Neutrophil (primary cell): ENCODE measurements around the gene SRGAP1.

Experiments used
- H3K27ac ChIP-seq: fragments of 200-600 bp; sonication (generic); 2 replicates; pipeline ENCODE4 v1.5.1; 2016; ENCODE audit warnings: mild to moderate bottlenecking, moderate library complexity
- H3K27me3 ChIP-seq: fragments of 200-600 bp; sonication (generic); 2 replicates; pipeline ENCODE4 v1.6.0; 2016; ENCODE audit warnings: mild to moderate bottlenecking
- H3K36me3 ChIP-seq: fragments of 200-600 bp; sonication (generic); 2 replicates; pipeline ENCODE4 v1.5.1; 2017
- H3K4me1 ChIP-seq, 2 experiments: fragments of 200-600 bp in 1 of 2; sonication (generic) in 1 of 2; 1 replicate in 1 of 2; 2 replicates in 1 of 2; pipeline versions ENCODE4 v1.5.1 to v1.6.1; 2013 to 2016; ENCODE audit warnings: low read depth in 1 of 2, low read length in 1 of 2, mild to moderate bottlenecking in 1 of 2, moderate library complexity in 1 of 2; ENCODE audit not compliant: control insufficient read depth in 1 of 2, insufficient read depth in 1 of 2
- H3K4me3 ChIP-seq, 2 experiments: fragments of 200-600 bp in 1 of 2; sonication (generic) in 1 of 2; 1 replicate in 1 of 2; 2 replicates in 1 of 2; pipeline ENCODE4 v1.5.1; 2013 to 2016; ENCODE audit warnings: low read depth in 1 of 2, low read length in 1 of 2, mild to moderate bottlenecking in 1 of 2, moderate library complexity in 1 of 2
- H3K9me3 ChIP-seq: fragments of 200-600 bp; sonication (generic); 2 replicates; pipeline ENCODE4 v1.5.1; 2016
- TF ChIP-seq, protein P1 (sequence below): fragments of 200-600 bp; sonication (generic); IDR thresholded peaks from 2 replicates; pipeline ENCODE4 v1.5.1; 2016; ENCODE audit warnings: antibody characterized with exemption

SRGAP1 gene

DNA sequence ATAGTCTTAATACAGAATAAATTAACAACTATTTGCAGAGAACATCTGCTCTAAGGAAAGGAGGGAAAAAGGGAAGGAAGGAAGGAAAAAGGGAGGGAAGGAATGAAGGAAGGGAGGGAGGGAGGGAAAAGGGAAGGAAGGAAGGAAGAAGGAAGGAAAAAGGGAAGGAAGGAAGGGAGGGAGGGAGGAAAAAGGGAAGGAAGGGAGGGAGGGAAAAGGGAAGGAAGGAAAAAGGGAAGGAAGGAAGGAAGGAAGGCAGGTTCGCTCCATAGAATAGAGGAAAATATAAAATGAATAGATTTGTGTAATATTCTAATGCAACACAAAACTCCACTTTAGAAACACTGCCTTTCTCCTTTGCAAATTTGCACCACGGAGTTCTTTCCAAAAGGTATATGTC is 361.0 kb downstream of the SRGAP1 start:
- Histone ChIP-seq H3K27ac (no peak overlapping the region), H3K9me3 (no peaks in the 10 kb centered on the region), H3K27me3 (no peaks in the 10 kb centered on the region), H3K36me3 (no peaks in the 10 kb centered on the region), H3K4me3 (no peak overlapping the region), H3K4me1 (no peaks in the 10 kb centered on the region)
- TF ChIP-seq, protein P1, sequence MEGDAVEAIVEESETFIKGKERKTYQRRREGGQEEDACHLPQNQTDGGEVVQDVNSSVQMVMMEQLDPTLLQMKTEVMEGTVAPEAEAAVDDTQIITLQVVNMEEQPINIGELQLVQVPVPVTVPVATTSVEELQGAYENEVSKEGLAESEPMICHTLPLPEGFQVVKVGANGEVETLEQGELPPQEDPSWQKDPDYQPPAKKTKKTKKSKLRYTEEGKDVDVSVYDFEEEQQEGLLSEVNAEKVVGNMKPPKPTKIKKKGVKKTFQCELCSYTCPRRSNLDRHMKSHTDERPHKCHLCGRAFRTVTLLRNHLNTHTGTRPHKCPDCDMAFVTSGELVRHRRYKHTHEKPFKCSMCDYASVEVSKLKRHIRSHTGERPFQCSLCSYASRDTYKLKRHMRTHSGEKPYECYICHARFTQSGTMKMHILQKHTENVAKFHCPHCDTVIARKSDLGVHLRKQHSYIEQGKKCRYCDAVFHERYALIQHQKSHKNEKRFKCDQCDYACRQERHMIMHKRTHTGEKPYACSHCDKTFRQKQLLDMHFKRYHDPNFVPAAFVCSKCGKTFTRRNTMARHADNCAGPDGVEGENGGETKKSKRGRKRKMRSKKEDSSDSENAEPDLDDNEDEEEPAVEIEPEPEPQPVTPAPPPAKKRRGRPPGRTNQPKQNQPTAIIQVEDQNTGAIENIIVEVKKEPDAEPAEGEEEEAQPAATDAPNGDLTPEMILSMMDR = no peak

- no peaks in the 10 kb centered on the region for H3K27me3 ChIP-seq
- no peak overlapping the region for H3K4me3 ChIP-seq
- TF ChIP-seq, protein P1 = no peak
- peaks cover 0 to 6% of the 10 kb centered on the region in 2 experiments for H3K4me1 ChIP-seq
- no peak overlapping the region for H3K27ac ChIP-seq
- H3K36me3 ChIP-seq = no peaks in the 10 kb centered on the region
- H3K9me3 ChIP-seq = no peaks in the 10 kb centered on the region
Measured at GRCh38 chr12:64207453-64207852, 363.0 kb downstream of the SRGAP1 start.
